Activated naive CD8-positive, alpha-beta T cell treated with anti-CD3 and anti-CD28 coated beads, Interleukin-2, amount 10 ng/mL, durations not matched to agents 7 days and 5 days (primary cell): ENCODE results near the gene MIAT. TPM values are rescaled to one million over a fixed set of nuclear protein-coding genes. Genes with fewer than 3 reads are reported as not detected.
A peak's percentile ranks its signal among the peaks of the same experiment; 100 is the strongest.
"Not testable (repeated sequence)": the region's sequence is repeated elsewhere in the genome, so short reads cannot be mapped to it uniquely, and the experiment has no call there.

ENCODE experiments used
- ATAC-seq: fragments of 150-1000 bp; cut with Tn5 transposase; one replicate; pipeline ENCODE4 v1.10.0; 2021; ENCODE audit warnings: low read depth, moderate library complexity
- POLR2A ChIA-PET: fragments of 350-600 bp; sonication (Branson Sonifier 250); formaldehyde crosslinking; loops from one replicate; lab custom pipeline; 2021; ENCODE audit warnings: antibody characterized with exemption; lab: Charles Lee
- DNase-seq: peaks from one replicate; pipeline ENCODE4 v3.0.0; 2021
- H3K27ac Mint-ChIP-seq: one replicate; pipeline ENCODE4 v1.8.0; 2022; ENCODE audit warnings: mild to moderate bottlenecking, mixed read lengths
- H3K27me3 Mint-ChIP-seq: one replicate; pipeline ENCODE4 v1.8.0; 2022; ENCODE audit warnings: mild to moderate bottlenecking, moderate library complexity, mixed read lengths
- H3K36me3 Mint-ChIP-seq: one replicate; pipeline ENCODE4 v1.8.0; 2021; ENCODE audit warnings: mild to moderate bottlenecking, mixed read lengths
- H3K4me1 Mint-ChIP-seq: one replicate; pipeline ENCODE4 v1.8.0; 2021; ENCODE audit warnings: mixed read lengths
- H3K4me3 Mint-ChIP-seq: one replicate; pipeline ENCODE4 v1.8.0; 2022; ENCODE audit warnings: mild to moderate bottlenecking, moderate library complexity, mixed read lengths
- H3K9me3 Mint-ChIP-seq: one replicate; pipeline ENCODE4 v1.8.0; 2021; ENCODE audit warnings: mixed read lengths
- total RNA-seq, 2 experiments: library from RNA; stranded (reverse); gene quantifications; one replicate each; pipeline ENCODE4 v1.2.3, GENCODE V29; 2021

The MIAT gene
- total RNA-seq: 100 to 1,000 TPM; 190 to 229 TPM

- peak; percentile 92 for ATAC-seq
Observed at GRCh38 chr22:26656891-26657851, at the start of gene MIAT. Gene MIAT (plus strand): TSS chr22:26657588.

GRCh38 chr22:26608129-26608528 is 49.3 kb upstream of the MIAT start:
- H3K27me3 Mint-ChIP-seq: peaks cover 14% of the 10 kb centered on the region
- no peaks in the 10 kb centered on the region for H3K9me3 Mint-ChIP-seq
- DNase-seq: no peak
- ATAC-seq: no peak
- POLR2A ChIA-PET: interaction anchor here (0.6 kb wide), 1 partner anchor 33 kb away, joined by 3 read pairs; no protein-coding TSS in a partner anchor
- H3K4me1 Mint-ChIP-seq: peaks cover 20% of the 10 kb centered on the region
- H3K36me3 Mint-ChIP-seq: no peaks in the 10 kb centered on the region
- no peak overlapping the region for H3K4me3 Mint-ChIP-seq
- no peak overlapping the region for H3K27ac Mint-ChIP-seq

More at GRCh38 chr22:26656891-26657851, at the start of gene MIAT:
- H3K4me3 Mint-ChIP-seq: peak within 1 kb of the TSS; percentile 91
- H3K36me3 Mint-ChIP-seq: no peaks in the 10 kb centered on the region
- H3K9me3 Mint-ChIP-seq: no peaks in the 10 kb centered on the region
- H3K27ac Mint-ChIP-seq: peak within 1 kb of the TSS; percentile 84
- H3K27me3 Mint-ChIP-seq: peaks cover 26% of the 10 kb centered on the region
- POLR2A ChIA-PET: interaction anchor here (0.6 to 1.5 kb wide), 7 partner anchors 9 to 175 kb away, joined by 3 to 6 read pairs (median 5); partner anchors contain the start of gene SRRD
- H3K4me1 Mint-ChIP-seq: peaks cover 17% of the 10 kb centered on the region
- DNase-seq: peak; percentile 82

DNA sequence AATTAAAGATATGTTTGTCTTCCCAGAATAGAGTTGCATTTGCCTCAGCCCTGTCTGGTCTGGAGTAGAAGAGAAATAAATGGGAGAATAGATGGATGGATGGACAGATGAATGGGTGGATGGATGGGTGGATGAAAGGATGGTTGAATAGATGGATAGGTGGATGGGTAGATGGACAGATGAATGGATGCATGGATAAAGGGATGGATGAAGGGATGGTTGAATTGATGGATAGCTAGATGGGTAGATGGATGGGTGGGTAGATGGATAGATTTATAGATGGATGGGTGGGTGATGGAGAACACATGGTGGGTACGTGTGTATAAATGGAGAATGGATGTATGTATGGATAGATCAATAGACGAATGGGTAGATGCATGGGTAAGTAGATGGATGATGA is 48.1 kb upstream of the MIAT start:
- no peaks in the 10 kb centered on the region for H3K36me3 Mint-ChIP-seq
- ATAC-seq (no peak), DNase-seq (no peak)
- H3K9me3 Mint-ChIP-seq: no peaks in the 10 kb centered on the region
- POLR2A ChIA-PET: no interaction called here
- no peak overlapping the region for H3K27ac Mint-ChIP-seq
- no peak overlapping the region for H3K4me3 Mint-ChIP-seq
- H3K4me1 Mint-ChIP-seq: peaks cover 16% of the 10 kb centered on the region
- H3K27me3 Mint-ChIP-seq: peaks cover 17% of the 10 kb centered on the region

GRCh38 chr22:26610072-26610958 is 47.1 kb upstream of the MIAT start:
- ATAC-seq: peak; percentile 82

DNA sequence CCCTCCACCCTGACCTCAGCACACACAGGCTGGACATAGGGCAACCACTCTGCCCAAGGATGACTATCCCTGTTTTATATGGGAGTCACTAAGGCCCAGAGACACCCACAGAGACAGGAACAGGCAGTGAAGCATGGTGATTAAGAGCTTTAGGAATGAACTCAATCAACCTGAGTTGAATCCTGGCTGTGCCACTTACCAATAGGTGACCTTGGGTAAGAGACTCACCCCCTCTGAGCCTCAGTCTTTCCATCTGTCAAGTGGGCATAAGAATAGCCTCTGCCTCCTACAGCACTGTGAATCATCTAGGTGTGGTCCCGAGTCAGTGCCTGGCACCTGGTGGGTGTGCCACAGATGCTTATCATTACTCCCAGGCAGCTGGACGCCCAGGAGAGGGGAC is 46.4 kb upstream of the MIAT start:
- DNase-seq (no peak), ATAC-seq (no peak)
- Mint-ChIP-seq H3K27ac (no peak overlapping the region), H3K9me3 (no peaks in the 10 kb centered on the region), H3K27me3 (peaks cover 17% of the 10 kb centered on the region), H3K4me1 (peaks cover 20% of the 10 kb centered on the region), H3K36me3 (no peaks in the 10 kb centered on the region), H3K4me3 (no peak overlapping the region)
- POLR2A ChIA-PET: interaction anchor here (1.2 kb wide), 1 partner anchor 14 kb away, joined by 3 read pairs; no protein-coding TSS in a partner anchor

More at GRCh38 chr22:26610072-26610958, 47.1 kb upstream of the MIAT start:
- Mint-ChIP-seq H3K27me3 (peaks cover 17% of the 10 kb centered on the region), H3K4me3 (peak overlapping the region; percentile 65), H3K27ac (peak overlapping the region; percentile 83), H3K4me1 (peaks cover 17% of the 10 kb centered on the region), H3K36me3 (no peaks in the 10 kb centered on the region), H3K9me3 (no peaks in the 10 kb centered on the region)
- DNase-seq: peak; percentile 59
- POLR2A ChIA-PET: interaction anchor here (0.6 to 1.2 kb wide), 2 partner anchors 13 to 60 kb away, joined by 3 to 4 read pairs; no protein-coding TSS in a partner anchor

DNA sequence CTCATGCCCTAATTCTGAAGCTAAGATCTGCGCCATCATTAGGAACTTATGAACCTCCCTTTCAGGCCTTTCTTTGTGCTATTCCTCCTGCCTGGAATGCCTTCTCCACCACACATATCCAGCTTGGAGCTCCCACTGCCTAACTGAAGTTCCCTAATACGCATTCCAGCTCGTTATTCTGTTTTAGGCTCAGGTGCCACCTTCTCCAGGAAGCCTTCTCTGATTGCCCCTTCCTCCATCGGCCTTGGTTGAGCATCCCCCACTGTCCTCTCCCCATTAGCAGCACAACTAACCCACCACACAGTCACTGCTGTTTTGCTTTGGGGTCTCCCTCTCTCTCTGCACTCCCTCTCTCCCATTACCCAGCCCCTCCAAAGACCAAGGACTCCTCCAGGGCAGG is 44.7 kb upstream of the MIAT start:
- H3K4me3 Mint-ChIP-seq: no peak overlapping the region
- POLR2A ChIA-PET: no interaction called here
- peaks cover 29% of the 10 kb centered on the region for H3K4me1 Mint-ChIP-seq
- no peaks in the 10 kb centered on the region for H3K9me3 Mint-ChIP-seq
- no peak overlapping the region for H3K27ac Mint-ChIP-seq
- peaks cover 19% of the 10 kb centered on the region for H3K27me3 Mint-ChIP-seq
- ATAC-seq: no peak
- no peaks in the 10 kb centered on the region for H3K36me3 Mint-ChIP-seq
- no peak for DNase-seq

- ATAC-seq, DNase-seq, POLR2A ChIA-PET, H3K9me3 Mint-ChIP-seq, H3K36me3 Mint-ChIP-seq, H3K27ac Mint-ChIP-seq, H3K4me3 Mint-ChIP-seq: not testable (repeated sequence)
- Mint-ChIP-seq H3K27me3 (peaks cover 14% of the 10 kb centered on the region), H3K4me1 (peaks cover 31% of the 10 kb centered on the region)
Observed at GRCh38 chr22:26613753-26614152, 43.6 kb upstream of the MIAT start.

- POLR2A ChIA-PET: no interaction called here
- Mint-ChIP-seq H3K4me3 (no peak overlapping the region), H3K4me1 (peaks cover 29% of the 10 kb centered on the region), H3K27me3 (peaks cover 11% of the 10 kb centered on the region), H3K9me3 (no peaks in the 10 kb centered on the region), H3K36me3 (no peaks in the 10 kb centered on the region), H3K27ac (no peak overlapping the region)
- DNase-seq (no peak), ATAC-seq (no peak)
Observed at GRCh38 chr22:26614322-26614721, 43.1 kb upstream of the MIAT start.

DNA sequence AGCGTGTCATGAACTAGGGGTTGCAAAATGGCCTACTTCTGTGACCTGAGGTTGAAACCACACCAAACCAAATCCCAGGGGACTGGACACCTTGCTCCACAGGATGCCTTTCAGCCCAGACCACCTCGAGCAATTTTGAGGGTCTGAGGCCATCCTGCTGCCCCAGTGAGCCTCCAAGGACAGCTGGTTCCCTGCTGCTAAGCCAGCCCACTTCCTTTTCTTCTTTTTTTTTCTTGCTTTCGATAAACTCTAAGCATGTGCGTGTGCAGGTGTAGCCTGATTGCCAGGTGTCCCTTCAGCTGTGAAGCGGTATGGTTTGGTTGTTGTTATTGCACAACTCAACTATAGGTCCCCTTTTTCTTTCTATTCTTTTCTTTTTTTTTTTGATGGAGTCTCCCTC is 42.2 kb upstream of the MIAT start:
- Mint-ChIP-seq H3K4me3 (no peak overlapping the region), H3K27ac (no peak overlapping the region), H3K9me3 (no peaks in the 10 kb centered on the region), H3K4me1 (peaks cover 25% of the 10 kb centered on the region), H3K36me3 (no peaks in the 10 kb centered on the region), H3K27me3 (peaks cover 9% of the 10 kb centered on the region)
- DNase-seq (no peak), ATAC-seq (no peak)
- POLR2A ChIA-PET: no interaction called here

- Mint-ChIP-seq H3K4me1 (peaks cover 22% of the 10 kb centered on the region), H3K9me3 (no peaks in the 10 kb centered on the region), H3K27me3 (peaks cover 9% of the 10 kb centered on the region), H3K27ac (no peak overlapping the region), H3K36me3 (no peaks in the 10 kb centered on the region), H3K4me3 (no peak overlapping the region)
- POLR2A ChIA-PET: no interaction called here
- ATAC-seq (no peak), DNase-seq (no peak)
Observed at GRCh38 chr22:26615830-26616435, 41.5 kb upstream of the MIAT start.

GRCh38 chr22:26616650-26617049 is 40.7 kb upstream of the MIAT start:
- H3K4me3 Mint-ChIP-seq: no peak overlapping the region
- H3K27me3 Mint-ChIP-seq: peaks cover 9% of the 10 kb centered on the region
- DNase-seq (no peak), ATAC-seq (no peak)
- no peak overlapping the region for H3K27ac Mint-ChIP-seq
- POLR2A ChIA-PET: no interaction called here
- no peaks in the 10 kb centered on the region for H3K36me3 Mint-ChIP-seq
- peaks cover 22% of the 10 kb centered on the region for H3K4me1 Mint-ChIP-seq
- H3K9me3 Mint-ChIP-seq: no peaks in the 10 kb centered on the region

DNA sequence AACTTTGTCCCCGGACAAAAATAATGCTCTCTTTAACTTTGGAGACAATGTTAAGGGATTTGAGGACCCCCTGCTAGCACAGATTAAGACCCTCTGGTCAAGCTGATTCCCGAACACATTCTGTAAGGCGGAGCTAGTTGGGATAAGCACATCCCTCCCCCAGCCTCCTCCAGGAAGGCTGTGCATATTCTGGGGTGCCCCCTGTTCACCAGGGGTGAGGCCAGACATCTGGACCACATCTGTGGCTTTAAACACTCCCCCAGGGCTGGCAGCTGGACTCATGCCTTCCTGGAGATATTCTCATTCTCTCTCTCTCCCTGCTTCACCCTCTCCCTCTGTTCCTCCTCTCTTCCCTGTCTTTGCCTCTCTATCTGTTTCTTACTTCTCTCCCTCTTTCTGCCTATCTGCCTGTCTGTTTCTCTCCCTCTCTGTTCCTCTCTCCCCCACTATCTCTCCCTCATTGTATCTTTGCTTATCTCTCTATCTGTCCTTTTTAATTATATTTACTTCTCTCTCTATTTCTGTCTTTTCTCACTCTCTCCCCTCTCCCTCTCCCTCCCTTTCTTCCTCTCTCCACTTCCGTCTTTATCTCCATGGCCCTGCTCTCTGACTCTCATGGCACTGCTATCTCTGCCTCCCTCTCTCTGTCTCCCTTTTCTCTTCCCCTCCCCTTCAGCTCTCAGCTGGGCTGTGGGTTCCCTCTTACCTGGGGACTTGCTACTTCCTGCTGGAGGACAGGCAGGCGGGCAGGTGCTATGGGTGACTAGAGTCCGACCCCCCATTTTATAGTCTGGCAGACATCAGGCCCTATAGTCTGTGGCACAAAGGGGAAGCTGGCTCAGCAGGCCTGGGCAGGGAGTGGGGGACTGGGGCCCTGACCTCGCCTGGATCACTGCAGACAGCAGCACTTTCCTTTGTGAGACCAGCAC is 39.9 kb upstream of the MIAT start, which contains the start of gene CRYBB1:
TSS of gene CRYBB1 (minus strand) at position 757 of the 929 bp plus-strand sequence. CDS start 1,708 bp downstream, outside the sequence.
- H3K27me3 Mint-ChIP-seq: peaks cover 9% of the 10 kb centered on the region
- peak within 1 kb of the TSS; percentile 2 for H3K27ac Mint-ChIP-seq
- H3K9me3 Mint-ChIP-seq: no peaks in the 10 kb centered on the region
- no peak for DNase-seq
- POLR2A ChIA-PET: no interaction called here
- ATAC-seq: peak; percentile 31
- H3K4me1 Mint-ChIP-seq: peaks cover 22% of the 10 kb centered on the region
- no peak within 1 kb of the TSS for H3K4me3 Mint-ChIP-seq
- H3K36me3 Mint-ChIP-seq: no peaks in the 10 kb centered on the region
